HUES6 (cell line): ENCODE data around the gene PRKCE.
"Not testable (repeated sequence)": the region's sequence is repeated elsewhere in the genome, so short reads cannot be mapped to it uniquely, and the experiment has no call there.

Source experiments
- H3K27ac ChIP-seq: 2 replicates; pipeline ENCODE4 v1.7.0; 2013; ENCODE audit warnings: low read depth, mild to moderate bottlenecking, low read length, inconsistent platforms
- H3K27me3 ChIP-seq: 2 replicates; pipeline ENCODE4 v1.6.1; 2013; ENCODE audit warnings: low read length; ENCODE audit not compliant: control insufficient read depth, insufficient read depth
- H3K36me3 ChIP-seq: 2 replicates; pipeline ENCODE4 v1.6.1; 2013; ENCODE audit warnings: low read length; ENCODE audit not compliant: control insufficient read depth, insufficient read depth
- H3K4me1 ChIP-seq: 2 replicates; pipeline ENCODE4 v1.6.1; 2013; ENCODE audit warnings: low read length; ENCODE audit not compliant: control insufficient read depth, insufficient read depth
- H3K4me3 ChIP-seq: 2 replicates; pipeline ENCODE4 v1.5.1; 2013; ENCODE audit warnings: low read depth, low read length
- H3K9ac ChIP-seq: one replicate; pipeline ENCODE4 v1.6.1; 2013; ENCODE audit warnings: mild to moderate bottlenecking, low read length
- H3K9me3 ChIP-seq: 2 replicates; pipeline ENCODE4 v1.6.1; 2013; ENCODE audit warnings: low read depth, low read length; ENCODE audit not compliant: control insufficient read depth, insufficient read depth

Gene PRKCE

DNA sequence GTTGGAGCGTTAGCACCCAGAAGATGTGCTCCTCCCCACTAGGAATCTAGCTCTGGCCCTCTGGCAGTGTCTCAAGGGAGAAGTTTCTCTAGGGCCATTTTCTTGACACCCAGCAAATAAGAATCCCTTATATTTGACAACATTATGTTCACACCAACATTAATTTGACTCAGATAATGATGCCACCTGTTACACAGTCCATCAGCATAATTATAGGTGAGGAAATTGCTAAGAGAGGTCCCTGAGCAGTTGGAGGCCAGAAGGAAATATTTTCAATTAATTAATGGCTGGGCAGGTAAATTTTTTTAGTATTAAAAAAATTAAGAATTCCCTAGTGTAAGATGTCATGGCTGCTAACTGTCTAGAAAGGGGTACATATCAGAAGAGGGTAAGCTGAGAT, 36.5 kb downstream of the PRKCE start:
- H3K36me3 ChIP-seq, result no peaks in the 10 kb centered on the region
- H3K9ac ChIP-seq, result no peak overlapping the region
- no peak overlapping the region for H3K4me3 ChIP-seq
- H3K27ac ChIP-seq, result no peak overlapping the region
- H3K9me3 ChIP-seq, result no peaks in the 10 kb centered on the region
- H3K4me1 ChIP-seq, result no peaks in the 10 kb centered on the region; the same call in 1 of the 2 replicates
- H3K27me3 ChIP-seq, result no peaks in the 10 kb centered on the region

DNA sequence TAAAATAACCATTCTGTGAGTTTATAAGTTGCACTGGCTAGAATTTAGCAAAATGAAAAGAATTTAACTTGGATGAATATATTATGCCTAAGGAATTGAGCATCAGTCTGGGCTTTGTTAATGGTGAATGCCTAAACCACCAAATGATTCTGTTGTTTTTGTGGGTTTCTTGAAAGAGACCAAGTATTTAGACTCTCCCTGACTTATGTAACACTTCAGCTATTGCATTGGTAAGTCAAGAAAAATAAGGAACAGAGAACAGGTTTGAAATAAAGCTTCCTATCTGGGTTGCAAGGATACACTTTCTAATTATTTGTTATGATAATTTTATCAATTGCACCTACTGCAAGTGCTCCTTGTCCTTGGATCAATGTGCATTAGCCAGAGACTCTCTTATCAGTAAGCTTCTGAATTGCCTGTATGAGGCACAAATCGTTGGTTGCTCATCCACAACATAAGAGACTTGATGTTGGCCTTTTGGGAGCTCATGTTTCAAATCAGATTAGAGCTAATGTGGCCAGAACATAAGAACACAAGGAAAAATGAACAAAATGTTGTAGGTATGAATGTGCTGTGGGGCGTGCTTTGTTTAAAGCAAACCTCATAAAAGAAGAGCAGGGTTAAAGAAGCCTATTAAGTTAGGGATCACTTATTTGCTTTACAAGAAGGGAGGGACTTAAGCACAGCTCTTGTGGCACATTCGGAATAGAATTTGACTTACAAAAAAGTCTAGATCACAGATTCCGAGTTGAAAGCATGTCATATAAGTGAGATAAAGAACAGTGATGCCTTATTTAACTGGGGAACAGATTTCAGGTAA, 37.2 kb downstream of the PRKCE start:
- H3K27ac ChIP-seq, result no peak overlapping the region
- H3K9ac ChIP-seq, result no peak overlapping the region

GRCh38 chr2:45690231-45690630, 38.8 kb downstream of the PRKCE start:
- Histone ChIP-seq H3K4me3 (no peak overlapping the region), H3K9me3 (no peaks in the 10 kb centered on the region), H3K27me3 (no peaks in the 10 kb centered on the region), H3K27ac (no peak overlapping the region), H3K9ac (no peak overlapping the region), H3K4me1 (no peaks in the 10 kb centered on the region), H3K36me3 (no peaks in the 10 kb centered on the region)

More for the DNA sequence above, 37.2 kb downstream of the PRKCE start:
- no peaks in the 10 kb centered on the region for H3K36me3 ChIP-seq
- H3K9me3 ChIP-seq, result no peaks in the 10 kb centered on the region
- H3K4me3 ChIP-seq, result no peak overlapping the region
- H3K27me3 ChIP-seq, result no peaks in the 10 kb centered on the region
- no peaks in the 10 kb centered on the region for H3K4me1 ChIP-seq

DNA sequence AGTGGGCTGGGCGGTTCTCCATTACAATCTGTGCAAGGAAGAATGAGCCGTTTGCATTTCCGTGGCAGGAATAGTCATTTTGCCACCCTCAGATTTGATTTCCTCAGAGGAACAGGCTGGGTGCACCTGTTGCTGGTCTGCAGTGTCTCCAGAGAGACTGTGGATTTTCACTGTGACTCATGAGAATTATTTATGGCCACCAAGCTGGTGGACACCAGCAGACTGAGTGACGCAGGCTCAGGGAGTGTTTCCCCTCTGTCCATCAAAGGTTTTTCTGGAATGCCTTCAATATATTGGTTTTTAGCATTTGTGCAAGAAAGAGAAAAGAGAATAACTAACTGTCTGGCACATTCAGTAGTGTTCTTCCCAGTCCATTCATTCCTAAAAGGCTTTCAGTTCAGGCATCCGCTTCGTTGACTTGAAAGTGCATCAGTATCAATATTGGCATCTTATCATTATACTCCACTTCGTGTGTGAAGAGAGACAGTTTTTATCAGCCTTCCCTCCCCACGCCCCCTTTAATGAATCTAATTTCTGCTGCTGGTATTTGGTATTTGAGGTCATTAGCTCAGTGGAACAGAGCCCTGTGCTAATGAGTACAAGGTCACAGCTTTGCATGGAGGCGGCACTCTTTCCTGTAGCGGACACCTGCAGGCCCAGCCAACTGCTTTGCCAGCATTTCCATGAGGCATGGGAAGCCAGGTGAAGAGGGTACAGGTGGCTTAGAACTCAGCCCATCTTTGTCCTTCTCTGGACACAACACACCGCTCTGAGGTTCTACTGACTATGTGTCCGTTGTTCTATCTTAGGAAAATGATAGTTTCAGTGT, 39.9 kb downstream of the PRKCE start:
- Histone ChIP-seq H3K4me3 (no peak overlapping the region), H3K27ac (no peak overlapping the region)

GRCh38 chr2:45692566-45692965, 41.1 kb downstream of the PRKCE start:
- no peak overlapping the region for H3K27ac ChIP-seq
- no peaks in the 10 kb centered on the region for H3K4me1 ChIP-seq
- H3K9ac ChIP-seq, result no peak overlapping the region

More for the DNA sequence above, 39.9 kb downstream of the PRKCE start:
- Histone ChIP-seq H3K27me3 (no peaks in the 10 kb centered on the region), H3K9me3 (no peaks in the 10 kb centered on the region), H3K36me3 (no peaks in the 10 kb centered on the region), H3K4me1 (no peaks in the 10 kb centered on the region), H3K9ac (no peak overlapping the region)

GRCh38 chr2:45695480-45696007, 44.1 kb downstream of the PRKCE start:
- not testable (repeated sequence) for H3K9me3 ChIP-seq, H3K9ac ChIP-seq, H3K27me3 ChIP-seq, H3K36me3 ChIP-seq, H3K27ac ChIP-seq, H3K4me1 ChIP-seq, H3K4me3 ChIP-seq

More at GRCh38 chr2:45692566-45692965, 41.1 kb downstream of the PRKCE start:
- no peaks in the 10 kb centered on the region for H3K36me3 ChIP-seq
- H3K27me3 ChIP-seq, result no peaks in the 10 kb centered on the region
- no peak overlapping the region for H3K4me3 ChIP-seq
- no peaks in the 10 kb centered on the region for H3K9me3 ChIP-seq

GRCh38 chr2:45696708-45697107, 45.2 kb downstream of the PRKCE start:
- Histone ChIP-seq H3K9ac (no peak overlapping the region), H3K4me3 (no peak overlapping the region), H3K27me3 (no peaks in the 10 kb centered on the region), H3K36me3 (no peaks in the 10 kb centered on the region), H3K27ac (no peak overlapping the region), H3K9me3 (no peaks in the 10 kb centered on the region), H3K4me1 (no peaks in the 10 kb centered on the region)

DNA sequence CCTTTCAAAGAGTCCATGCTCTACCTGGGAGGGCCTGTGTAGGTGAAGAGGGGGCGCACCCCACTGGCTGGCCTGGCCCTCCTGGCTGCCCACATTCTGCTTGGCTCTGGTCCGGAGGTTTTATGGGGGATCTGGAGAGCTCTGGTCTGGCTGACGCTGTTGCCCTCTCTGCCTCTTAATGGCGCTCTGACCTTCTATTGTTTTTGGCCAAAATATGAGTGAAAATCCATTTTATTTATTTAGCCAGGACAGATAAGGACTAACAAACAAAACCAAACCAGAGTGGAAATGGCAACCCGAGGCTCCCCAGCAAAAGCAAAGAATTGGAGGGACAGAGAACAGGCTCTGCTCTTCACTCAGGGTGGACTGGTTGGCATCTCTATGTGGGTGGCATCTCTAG, 45.7 kb downstream of the PRKCE start:
- Histone ChIP-seq H3K27me3 (no peaks in the 10 kb centered on the region), H3K4me1 (no peaks in the 10 kb centered on the region), H3K9ac (no peak overlapping the region), H3K27ac (no peak overlapping the region), H3K9me3 (no peaks in the 10 kb centered on the region), H3K36me3 (no peaks in the 10 kb centered on the region), H3K4me3 (no peak overlapping the region)

DNA sequence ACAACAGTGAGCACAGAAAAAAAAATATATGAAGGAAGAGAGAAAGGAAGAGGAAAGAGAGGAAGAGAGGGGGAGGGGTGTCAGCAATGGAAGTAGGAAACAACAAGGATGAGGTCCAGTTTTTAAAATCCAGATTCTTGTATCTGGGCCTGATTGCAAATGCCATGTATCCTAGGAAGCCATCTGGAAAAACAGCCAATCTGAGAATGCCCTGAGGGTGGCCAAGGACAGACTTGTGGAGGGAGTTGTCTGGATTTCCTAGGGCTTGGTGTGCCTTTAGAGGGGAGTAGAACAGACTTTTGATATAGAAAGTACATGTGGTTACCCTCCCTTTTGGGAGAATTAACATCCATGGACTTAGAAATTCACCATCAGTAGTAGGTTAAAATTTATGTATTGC, 47.1 kb downstream of the PRKCE start:
- no peaks in the 10 kb centered on the region for H3K36me3 ChIP-seq
- H3K4me3 ChIP-seq, result no peak overlapping the region
- H3K9me3 ChIP-seq, result no peaks in the 10 kb centered on the region
- H3K27ac ChIP-seq, result no peak overlapping the region
- H3K4me1 ChIP-seq, result no peaks in the 10 kb centered on the region
- H3K27me3 ChIP-seq, result no peaks in the 10 kb centered on the region
- H3K9ac ChIP-seq, result no peak overlapping the region

DNA sequence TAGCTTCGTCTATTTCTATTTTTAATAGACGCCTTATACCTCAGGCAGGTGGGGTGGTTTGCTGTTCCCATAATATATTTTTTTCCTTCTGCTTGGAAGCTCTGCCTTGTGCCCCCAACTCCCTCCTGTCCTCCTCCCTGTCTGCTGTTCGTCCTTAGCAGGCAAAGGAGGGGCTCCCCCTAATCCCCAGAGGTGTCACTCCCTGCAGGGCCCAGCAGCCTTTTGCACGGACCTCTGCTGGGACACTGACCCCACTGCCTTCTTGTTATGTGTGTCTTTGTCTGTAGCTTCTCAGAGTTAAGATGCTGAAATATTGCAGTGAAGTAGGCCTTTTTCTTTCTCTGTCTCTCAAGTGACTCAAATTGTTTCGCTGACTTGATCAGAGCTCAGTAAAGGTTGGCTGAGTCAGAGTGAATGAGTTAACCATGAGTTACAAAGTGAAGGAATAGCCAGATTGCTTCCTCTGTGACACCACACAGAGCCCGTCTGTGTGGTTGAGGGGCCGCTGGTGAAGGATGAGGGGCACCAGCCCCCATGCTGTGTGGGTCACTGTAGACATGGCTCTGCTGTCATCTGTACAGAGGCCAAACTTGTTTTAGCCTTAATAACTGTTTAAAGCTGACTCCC, 47.7 kb downstream of the PRKCE start:
- Histone ChIP-seq H3K27ac (no peak overlapping the region), H3K27me3 (no peaks in the 10 kb centered on the region), H3K4me3 (no peak overlapping the region), H3K4me1 (no peaks in the 10 kb centered on the region), H3K9me3 (no peaks in the 10 kb centered on the region), H3K9ac (no peak overlapping the region), H3K36me3 (no peaks in the 10 kb centered on the region)
